MM.1S (cell line): ENCODE results near the gene RAD17.

ENCODE experiments used
- CTCF ChIP-seq: fragments of 300-600 bp; sonication (generic); IDR thresholded peaks from 2 replicates; pipeline ENCODE4 v1.5.1; 2016; ENCODE audit warnings: antibody characterized with exemption, low read length, mixed read lengths
- EZH2 ChIP-seq: fragments of 300-600 bp; sonication (generic); optimal IDR thresholded peaks from 2 replicates; pipeline ENCODE3; 2017; ENCODE audit warnings: low read depth, mild to moderate bottlenecking, antibody characterized with exemption, low read length, mixed read lengths
- EZH2phosphoT487 ChIP-seq: fragments of 300-600 bp; sonication (generic); IDR thresholded peaks from 2 replicates; pipeline ENCODE4 v1.6.1; 2018; ENCODE audit warnings: antibody characterized with exemption, low read length

- TF ChIP-seq EZH2: no peak
- no peak for TF ChIP-seq CTCF
- no peak for TF ChIP-seq EZH2phosphoT487
These were observed 35.2 kb downstream of the RAD17 start for GRCh38 chr5:69404659-69405330.
